Esophagus mucosa (tissue), 1 donor: ENCODE measurements around the gene PHLDB1. TPM values are rescaled to one million over a fixed set of nuclear protein-coding genes. Genes with fewer than 3 reads are reported as not detected.
"Not testable (repeated sequence)": the region's sequence is repeated elsewhere in the genome, so short reads cannot be mapped to it uniquely, and the experiment has no call there.

Source experiments
- ATAC-seq: fragments of 200-7000 bp; cut with Tn5 transposase; one replicate; pipeline ENCODE4 v1.9.1; 2020
- total RNA-seq: library from RNA; stranded (reverse); gene quantifications from one replicate; pipeline ENCODE4 v1.2.4, GENCODE V29; 2023
- donor health status: DM: yes; HTN: yes; CAD: no.

The PHLDB1 gene
- total RNA-seq, 1 donor from 2014 or later = 9.3 TPM

GRCh38 chr11:118606157-118606843, 1.1 kb upstream of the PHLDB1 start:
- ATAC-seq = no peak

- ATAC-seq = no peak
These were observed 579 bp upstream of the PHLDB1 start for GRCh38 chr11:118606844-118607228.

DNA sequence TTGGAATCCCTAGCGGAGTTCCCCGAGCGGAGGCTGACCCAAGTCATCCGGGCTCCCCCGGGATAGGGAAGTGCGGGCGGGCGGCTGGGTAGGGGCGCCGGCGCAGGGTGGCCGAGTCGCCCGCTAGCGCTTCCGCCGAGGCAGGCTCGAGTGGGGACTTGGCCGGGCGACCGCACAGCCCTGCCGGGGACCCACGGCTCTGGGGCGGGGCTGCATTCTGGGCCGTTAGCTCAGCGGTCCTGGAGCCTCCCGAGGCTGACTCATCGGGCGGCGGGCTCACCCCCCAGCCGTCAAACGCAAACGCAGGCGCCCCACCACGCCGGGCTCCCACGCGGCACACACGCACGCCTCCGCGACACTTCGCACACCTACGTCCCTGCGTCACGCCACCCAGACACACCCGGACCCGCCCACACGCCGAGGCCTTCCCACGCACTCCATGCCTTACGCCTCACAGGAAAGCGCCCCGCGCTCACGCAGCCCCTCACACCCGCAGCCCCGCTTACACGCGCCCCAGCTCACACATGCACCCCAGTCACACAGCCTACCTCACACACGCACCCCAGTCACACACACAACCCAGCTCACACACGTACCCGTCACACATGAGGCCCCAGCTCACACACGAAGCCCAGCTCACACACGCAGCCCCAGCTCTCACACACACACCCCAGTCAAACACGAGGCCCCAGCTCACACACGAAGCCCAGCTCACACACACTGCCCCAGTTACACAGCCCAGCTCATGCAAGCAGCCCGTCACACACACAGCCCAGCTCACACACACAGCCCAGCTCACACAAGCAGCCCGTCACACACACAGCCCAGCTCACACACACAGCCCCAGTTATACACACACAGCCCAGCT, 1.2 kb downstream of the PHLDB1 start:
- peak; percentile 56 for ATAC-seq

GRCh38 chr11:118609380-118610224, 2.2 kb downstream of the PHLDB1 start:
- no peak for ATAC-seq

- ATAC-seq = no peak
These were observed 2.9 kb downstream of the PHLDB1 start for GRCh38 chr11:118610225-118610772.

GRCh38 chr11:118610773-118611432, 3.5 kb downstream of the PHLDB1 start:
- ATAC-seq = peak; percentile 64

DNA sequence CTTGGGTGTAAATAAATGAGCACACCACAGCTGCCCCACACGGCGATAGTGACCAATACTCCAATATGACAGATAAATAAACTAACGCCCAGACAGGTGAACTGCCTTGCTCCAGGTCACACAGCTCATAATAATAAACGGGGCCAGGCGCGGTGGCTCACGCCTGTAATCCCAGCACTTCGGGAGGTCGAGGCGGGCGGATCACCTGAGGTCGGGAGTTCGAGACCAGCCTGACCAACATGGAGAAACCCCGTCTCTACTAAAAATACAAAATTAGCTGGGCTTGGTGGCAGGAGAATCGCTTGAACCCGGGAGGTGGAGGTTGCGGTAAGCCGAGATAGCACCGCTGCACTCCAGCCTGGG, 4.0 kb downstream of the PHLDB1 start:
- not testable (repeated sequence) for ATAC-seq

GRCh38 chr11:118612378-118612777, 5.0 kb downstream of the PHLDB1 start:
- no peak for ATAC-seq

- ATAC-seq = no peak
These were observed 7.1 kb downstream of the PHLDB1 start for GRCh38 chr11:118614511-118614910.

GRCh38 chr11:118615282-118615975, 8.0 kb downstream of the PHLDB1 start:
- no peak for ATAC-seq

DNA sequence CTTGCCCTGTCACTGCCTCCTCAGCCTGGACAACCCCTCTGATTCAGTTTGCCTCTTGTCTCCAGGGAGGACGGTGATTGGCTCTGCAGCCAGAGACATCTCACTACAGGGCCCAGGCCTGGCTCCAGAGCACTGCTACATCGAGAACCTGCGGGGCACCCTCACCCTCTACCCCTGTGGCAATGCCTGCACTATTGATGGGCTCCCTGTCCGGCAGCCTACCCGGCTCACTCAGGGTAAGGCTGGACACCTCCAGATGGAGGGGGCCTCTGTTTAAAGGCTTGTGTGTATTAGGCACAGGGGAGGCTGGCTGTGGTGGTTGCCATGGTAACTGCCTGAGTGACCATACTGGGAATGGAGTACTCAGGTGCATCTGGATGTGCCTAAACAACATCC, 8.6 kb downstream of the PHLDB1 start:
- ATAC-seq = no peak

- ATAC-seq = no peak
These were observed 10.9 kb downstream of the PHLDB1 start for GRCh38 chr11:118618115-118618990.

DNA sequence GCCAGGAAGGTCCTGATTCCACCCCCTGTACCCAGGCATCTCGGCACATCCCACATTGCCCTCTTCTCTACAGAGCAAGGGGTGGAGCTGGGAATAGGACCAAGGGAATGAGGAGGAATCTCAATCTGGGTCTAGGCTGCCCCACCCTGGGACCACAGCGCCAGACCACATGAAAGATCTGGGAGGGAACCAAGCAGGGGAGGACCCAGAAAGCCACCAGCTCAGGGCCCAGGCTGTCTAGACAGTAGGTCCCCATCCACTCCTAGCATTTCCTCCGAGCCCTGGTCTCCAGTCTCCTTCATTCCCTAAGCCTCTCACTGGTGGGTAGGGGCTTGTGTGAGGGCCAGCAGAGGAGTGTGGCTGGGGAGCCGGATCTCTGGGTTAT, 11.6 kb downstream of the PHLDB1 start:
- no peak for ATAC-seq

DNA sequence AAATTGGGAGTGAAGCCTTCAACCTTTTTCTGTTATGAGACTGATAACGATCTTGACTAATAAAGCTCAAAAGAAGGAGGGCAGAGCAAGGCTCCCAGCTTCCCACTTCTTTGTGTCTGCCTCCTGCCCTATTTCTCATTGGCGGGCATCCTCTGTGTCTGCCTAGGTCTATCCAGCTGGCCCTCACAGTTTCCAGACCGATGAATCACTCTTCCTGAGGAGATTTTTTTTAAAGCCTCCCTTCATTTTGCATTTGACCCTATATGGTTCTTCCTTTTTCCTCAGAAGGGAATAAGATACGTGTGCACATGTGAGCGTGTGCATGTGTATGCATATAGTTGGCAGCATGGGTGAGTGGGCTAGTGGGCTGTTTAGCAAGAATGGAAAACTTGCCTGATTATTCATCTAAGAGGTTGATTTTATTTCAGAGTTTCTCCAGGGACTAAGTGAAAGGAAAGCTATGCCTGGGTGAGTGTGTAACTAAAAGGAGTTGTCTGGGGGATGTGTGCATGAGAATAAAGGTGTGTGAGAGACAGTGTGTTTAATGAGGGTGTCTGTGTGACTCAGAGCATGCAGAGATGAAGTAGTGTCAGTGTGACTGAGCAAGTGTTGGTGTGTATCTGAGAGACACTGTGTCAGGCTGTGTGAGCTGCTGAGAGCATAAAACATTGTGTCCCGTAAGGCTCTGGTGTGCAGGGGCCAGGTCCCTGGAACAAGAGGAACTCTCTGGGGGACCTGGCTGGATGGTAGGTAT, 12.2 kb downstream of the PHLDB1 start:
- peak; percentile 14 for ATAC-seq

DNA sequence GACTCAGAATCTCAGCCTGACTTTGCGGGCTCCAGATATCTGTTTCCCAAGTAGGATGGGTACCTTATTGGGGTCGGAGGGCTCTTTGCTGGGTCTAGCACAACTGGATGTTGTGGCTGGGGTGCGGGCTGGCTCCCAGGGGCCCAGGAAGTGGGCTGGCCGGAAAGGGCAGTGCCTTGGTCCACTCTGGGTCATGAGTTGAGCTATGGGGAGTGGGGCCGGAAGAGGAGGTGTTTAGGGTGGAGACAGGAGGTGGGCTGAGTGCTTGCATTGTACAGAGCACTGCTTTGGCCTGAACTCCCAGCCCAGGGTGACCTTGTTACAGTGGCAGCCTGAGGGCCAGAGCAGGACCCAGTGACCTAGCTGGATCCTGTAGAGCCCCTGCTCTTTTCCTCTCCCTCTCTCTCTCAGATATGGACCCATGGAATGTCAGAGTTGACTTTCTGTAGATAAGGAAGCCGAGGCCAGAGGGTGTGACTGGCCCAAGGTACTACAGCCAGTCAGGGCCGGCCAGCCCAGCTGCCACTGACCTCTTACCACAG, 13.2 kb downstream of the PHLDB1 start:
- no peak for ATAC-seq

DNA sequence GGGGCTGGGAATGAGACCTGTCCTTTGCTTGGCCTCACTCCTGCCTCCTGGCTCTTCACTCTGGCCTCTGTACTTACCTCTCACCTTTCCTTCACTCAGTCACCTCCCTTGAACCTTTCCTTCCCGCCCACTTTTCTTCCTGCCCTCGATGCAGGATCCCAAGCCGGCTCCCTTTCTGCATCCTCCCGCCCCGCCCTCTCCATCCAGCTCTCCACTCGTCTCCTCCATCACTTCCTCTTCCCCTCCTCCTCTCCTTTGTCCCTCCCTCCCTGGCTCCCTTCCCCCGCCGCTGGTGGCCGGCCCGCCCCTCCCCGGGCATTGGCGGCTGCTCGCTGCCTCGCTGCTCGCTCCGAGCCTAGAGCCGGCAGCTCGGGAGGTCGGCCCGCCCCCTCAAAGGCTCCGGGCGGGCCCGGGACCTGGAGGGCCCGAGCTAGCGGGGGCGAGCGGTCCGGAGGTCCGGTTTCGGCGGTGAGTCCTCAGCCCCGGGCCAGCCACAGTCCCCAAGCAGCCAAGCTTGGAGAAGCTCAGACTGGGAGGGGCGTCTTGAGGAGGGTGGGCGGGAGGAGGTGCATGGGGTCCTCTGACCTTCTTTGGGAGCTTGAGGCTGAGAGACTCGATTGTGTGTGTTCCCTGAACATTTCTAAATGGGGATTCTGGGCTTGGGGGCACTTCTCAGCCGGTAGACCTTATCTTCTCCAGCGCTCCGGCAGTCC, 13.8 kb downstream of the PHLDB1 start:
- peak; percentile 19 for ATAC-seq

DNA sequence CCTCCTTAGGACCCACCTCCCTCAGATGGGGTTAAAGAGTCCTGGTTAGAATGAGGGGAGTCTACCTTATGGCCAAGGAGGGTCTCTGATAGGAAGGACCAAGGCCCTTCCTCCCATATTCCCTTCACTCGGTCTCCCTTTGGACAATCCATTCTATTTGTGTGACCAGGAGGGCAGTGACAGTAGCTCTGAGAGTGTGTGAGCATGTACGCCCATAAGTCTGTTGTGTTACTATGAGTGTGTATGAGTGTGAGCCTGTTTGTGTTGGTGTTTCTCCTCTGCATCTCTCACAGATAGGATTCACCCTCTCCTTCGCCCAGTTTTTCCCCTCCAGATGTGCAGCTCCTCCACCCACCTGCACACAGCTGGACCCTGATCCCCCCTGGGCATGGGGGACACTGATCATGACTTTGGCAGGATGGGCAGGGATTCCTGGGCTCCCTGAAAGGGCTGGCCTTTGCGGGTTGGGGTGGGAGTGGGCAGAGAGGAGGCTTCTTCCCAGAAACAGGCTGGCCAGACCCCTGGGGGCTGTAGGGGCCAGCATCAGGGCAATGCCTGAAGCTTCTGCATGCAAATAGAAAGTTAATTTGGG, 14.5 kb downstream of the PHLDB1 start:
- ATAC-seq = no peak
